GM18858 (cell line): Measurements from ENCODE around the gene ZNF629.

ENCODE experiments used
- ATAC-seq: cut with Tn5 transposase; IDR thresholded peaks from one replicate; pipeline ENCODE4 v1.9.1; 2021; ENCODE audit not compliant: unreplicated experiment

Gene ZNF629

DNA sequence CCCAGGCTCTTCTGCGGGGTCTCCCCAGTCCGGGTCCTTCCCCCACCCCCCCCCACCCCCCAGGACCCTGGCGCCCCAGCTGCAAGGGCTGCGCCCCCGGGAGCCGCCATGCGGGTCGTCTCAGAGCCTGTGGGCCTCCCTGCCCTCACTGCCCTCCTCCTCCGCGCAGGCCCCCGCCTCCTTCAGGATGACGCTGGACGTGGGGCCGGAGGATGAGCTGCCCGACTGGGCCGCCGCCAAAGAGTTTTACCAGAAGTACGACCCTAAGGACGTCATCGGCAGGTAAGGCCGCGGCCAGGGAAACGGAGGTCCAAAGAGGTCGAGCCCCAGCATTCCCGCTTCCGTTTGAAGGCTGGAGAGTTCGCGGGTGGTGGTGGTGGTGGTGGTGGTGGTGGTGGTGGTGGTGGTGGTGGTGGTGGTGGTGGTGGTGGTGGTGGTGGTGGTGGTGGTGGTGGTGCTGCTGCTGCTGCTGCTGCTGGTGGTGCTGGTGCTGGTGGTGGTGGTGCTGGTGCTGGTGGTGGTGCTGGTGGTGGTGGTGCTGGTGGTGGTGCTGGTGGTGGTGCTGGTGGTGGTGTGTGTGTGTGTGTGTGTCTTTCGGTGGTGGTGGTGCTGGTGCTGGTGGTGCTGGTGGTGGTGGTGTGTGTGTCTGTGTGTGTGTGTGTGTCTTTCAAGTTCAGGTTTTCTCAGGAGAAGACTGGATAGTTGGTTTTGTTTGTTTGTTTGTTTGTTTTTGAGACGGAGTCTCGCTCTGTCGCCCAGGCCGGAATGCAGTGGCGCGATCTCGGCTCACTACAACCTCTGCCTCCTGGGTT lies 38.2 kb downstream of the ZNF629 start:
- ATAC-seq = no peak

DNA sequence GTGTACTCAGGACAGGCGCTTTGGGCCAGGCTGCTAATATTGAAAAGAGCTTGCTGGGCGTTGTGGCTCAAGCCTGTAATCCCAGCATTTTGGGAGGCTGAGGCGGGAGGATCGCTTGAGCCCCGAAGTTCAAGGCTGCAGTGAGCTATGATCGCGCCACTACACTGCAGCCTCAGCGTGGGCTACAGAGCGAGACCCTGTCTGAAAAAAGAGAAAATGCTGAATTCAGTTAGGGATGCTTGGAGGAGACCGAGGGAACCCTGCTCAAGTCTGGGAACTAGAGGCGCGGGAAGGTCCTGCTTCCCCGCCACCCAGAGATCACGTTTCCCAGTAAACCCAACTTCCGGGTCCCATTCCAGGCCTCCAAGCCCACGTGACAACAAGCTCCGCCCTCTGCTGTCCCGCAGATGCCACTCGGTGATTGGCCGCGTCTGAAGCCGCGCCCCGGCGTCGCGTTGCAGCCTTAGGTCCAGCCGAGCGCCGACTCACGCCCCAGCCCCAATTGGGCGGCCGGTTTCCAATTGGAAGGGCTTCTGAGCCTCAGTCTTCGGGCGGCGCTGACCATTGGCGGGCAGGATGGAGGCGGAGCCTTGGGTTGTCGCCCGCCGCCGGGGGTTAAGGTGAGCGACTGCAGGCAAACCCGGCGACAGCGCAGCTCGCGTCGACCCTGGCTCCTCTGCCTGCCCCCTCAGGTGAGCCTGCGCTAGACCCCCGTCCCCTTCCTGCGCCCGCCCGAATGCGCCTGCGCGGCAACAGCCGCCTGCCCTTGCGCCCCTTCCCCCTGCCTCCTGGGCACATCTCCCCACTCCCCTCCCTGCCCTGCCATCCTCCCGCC lies 39.0 kb downstream of the ZNF629 start, which contains the start of gene PHKG2:
Gene PHKG2, plus strand, starts transcription at position 627 of the 835 bp plus-strand sequence. CDS start 396 bp downstream, outside the sequence.
- ATAC-seq = peak; percentile 93

- ATAC-seq = no peak
Observed at GRCh38 chr16:30747331-30747730, 39.7 kb downstream of the ZNF629 start.

GRCh38 chr16:30746638-30747175 lies 40.3 kb downstream of the ZNF629 start:
- ATAC-seq = no peak

DNA sequence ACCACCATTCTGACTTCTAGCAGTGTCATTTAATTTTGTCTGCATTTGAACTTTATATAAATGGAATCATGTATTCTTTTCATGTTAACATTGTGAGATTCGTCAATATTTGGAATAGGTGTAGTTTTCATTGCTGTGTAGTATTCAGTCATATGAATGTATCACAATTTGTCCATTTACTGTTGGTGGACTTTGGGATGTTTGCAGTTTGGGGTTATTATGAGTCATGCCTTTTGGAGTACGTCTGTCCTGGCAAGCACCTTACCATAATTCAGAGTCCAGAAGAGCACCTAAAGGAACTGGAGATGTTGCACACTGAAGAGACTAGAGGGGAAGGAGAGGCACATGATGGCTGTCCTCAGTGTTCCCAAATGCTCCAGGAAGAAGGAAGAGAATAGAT lies 41.9 kb downstream of the ZNF629 start:
- no peak for ATAC-seq

- no peak for ATAC-seq
Observed at GRCh38 chr16:30744183-30744582, 42.8 kb downstream of the ZNF629 start.

DNA sequence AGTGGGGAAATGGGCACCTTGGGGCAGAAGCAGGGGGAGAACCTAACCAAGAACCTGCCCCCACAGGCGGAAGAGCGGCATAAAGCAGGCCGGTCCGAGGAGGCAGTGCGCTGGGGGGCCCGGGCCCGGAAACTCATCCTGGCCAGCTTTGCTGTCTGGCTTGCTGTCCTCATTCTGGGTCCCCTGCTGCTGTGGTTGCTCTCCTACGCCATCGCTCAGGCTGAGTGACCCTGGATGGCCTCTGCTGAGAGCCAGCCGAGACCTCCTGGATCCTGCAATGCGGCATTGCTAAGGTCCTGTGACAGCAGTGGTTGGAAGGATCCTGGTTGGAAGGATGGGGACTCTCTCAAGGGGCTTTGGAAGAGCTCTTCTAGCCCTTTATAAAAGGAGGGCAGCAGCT lies 43.3 kb downstream of the ZNF629 start:
- no peak for ATAC-seq

DNA sequence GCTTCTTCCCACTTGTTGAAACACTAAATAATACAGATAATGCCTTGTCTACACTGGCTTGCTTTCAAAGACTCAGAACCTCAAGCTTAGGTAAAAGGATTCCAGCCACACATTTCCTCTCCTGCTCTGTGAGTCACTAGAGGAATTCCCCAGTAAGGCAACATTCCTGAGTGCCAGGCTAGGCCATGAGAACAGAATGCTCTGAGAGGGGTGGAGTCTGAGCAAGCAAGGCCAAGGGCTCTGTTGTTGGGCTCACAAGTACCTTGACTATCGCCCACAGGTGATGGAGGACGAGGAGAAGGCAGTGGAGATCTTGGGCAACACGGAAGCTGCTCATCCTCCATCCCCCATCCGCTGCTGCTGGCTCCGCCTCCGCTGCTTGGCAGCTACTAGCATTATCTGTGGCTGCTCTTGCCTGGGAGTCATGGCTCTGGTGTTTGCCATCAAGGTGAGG lies 45.5 kb downstream of the ZNF629 start:
- no peak for ATAC-seq

GRCh38 chr16:30740364-30741251 lies 46.4 kb downstream of the ZNF629 start:
- no peak for ATAC-seq

DNA sequence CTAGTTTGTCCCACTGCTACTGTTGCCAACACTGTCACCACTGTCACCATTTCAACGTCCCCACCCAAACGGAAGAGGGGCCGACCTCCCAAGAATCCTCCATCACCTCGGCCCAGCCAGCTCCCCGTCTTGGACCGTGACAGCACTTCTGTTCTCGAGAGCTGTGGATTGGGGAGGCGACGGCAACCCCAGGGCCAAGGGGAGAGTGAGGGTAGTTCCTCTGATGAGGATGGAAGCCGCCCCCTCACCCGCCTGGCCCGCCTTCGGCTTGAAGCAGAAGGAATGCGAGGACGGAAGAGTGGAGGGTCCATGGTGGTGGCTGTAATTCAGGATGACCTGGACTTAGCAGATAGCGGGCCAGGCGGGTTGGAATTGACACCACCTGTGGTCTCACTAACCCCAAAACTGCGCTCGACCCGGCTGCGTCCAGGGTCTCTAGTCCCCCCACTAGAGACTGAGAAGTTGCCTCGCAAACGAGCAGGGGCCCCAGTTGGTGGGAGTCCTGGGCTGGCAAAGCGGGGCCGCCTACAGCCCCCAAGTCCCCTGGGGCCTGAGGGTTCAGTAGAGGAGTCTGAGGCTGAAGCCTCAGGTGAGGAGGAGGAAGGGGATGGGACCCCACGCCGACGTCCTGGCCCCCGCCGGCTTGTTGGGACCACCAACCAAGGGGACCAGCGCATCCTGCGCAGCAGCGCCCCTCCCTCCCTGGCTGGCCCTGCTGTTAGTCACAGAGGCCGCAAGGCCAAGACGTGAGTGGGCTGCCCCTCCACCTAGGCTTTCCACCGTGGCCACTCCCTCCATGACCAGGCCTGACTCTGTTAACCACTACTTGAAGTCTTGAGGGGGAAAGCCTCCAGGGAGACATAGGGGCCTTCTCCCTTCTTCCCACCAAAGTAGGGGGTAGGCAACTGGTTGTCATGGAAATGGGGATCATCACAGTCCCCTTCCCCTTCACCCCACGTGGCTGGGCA lies 47.7 kb downstream of the ZNF629 start:
- no peak for ATAC-seq

GRCh38 chr16:30737794-30738648 lies 49.0 kb downstream of the ZNF629 start:
- no peak for ATAC-seq

DNA sequence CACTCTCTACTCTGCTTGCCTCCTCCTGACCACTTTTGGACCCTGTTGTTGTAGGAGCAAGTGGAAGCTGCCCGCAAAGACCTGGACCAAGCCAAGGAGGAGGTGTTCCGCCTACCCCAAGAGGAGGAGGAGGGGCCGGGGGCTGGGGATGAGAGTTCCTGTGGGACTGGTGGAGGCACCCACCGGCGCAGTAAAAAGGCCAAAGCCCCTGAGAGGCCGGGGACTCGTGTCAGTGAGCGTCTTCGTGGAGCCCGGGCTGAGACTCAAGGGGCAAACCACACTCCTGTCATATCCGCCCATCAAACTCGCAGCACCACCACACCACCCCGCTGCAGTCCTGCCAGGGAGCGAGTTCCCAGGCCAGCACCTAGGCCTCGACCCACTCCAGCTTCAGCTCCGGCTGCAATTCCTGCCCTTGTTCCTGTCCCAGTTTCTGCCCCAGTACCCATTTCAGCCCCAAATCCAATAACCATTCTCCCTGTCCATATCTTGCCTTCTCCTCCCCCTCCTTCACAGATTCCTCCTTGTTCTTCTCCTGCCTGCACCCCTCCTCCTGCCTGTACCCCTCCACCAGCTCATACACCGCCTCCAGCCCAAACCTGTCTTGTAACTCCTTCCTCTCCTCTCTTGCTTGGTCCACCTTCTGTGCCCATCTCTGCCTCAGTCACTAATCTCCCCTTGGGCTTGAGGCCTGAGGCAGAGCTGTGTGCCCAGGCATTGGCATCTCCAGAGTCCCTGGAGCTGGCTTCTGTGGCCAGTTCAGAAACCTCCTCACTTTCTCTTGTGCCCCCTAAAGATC lies 49.8 kb downstream of the ZNF629 start:
- no peak for ATAC-seq

GRCh38 chr16:30731411-30731810 lies 55.6 kb downstream of the ZNF629 start:
- ATAC-seq = no peak

GRCh38 chr16:30728899-30729672 lies 57.9 kb downstream of the ZNF629 start:
- ATAC-seq = no peak
